ENCODE results near the gene SERPINA3. TPM values are rescaled to one million over a fixed set of nuclear protein-coding genes. Genes with fewer than 3 reads are reported as not detected.

The SERPINA3 gene
- total and polyA plus RNA-seq, 2 of the 8 experiments (the other 6 are each of a cell fraction or from before 2014, with no cell fraction given) = not detected

GRCh38 chr14:94568186-94568585 lies 44.0 kb upstream of the SERPINA3 start:
- Histone ChIP-seq H3K27me3 (replicated peaks in 1 of 4; ENCODE audit: control insufficient read depth in 3 of 4, extremely low read depth in 1 of 4, insufficient read depth in 3 of 4, low read length in 3 of 4) (no peaks in the 10 kb centered on the region), H3K36me3 (ENCODE audit: control insufficient read depth in 2 of 4, insufficient read depth in 4 of 4, low read length in 3 of 4) (no peaks in the 10 kb centered on the region), H3K18ac (ENCODE audit: extremely low read depth, low read length) (no peak overlapping the region), H4K91ac (replicated peaks; ENCODE audit: insufficient read length, low read length) (no peak overlapping the region), H3K4ac (replicated peaks; ENCODE audit: insufficient read length, low read depth, low read length) (no peak overlapping the region), H2AFZ (ENCODE audit: low read length) (no peak overlapping the region), H3K23me2 (ENCODE audit: low read depth, low read length) (no peaks in the 10 kb centered on the region), H3K79me1 (ENCODE audit: low read depth, low read length) (no peaks in the 10 kb centered on the region), H4K5ac (ENCODE audit: insufficient read length, low read depth, low read length) (no peak overlapping the region), H3K4me3 (ENCODE audit: extremely low read depth in 1 of 4, insufficient read depth in 2 of 4, low read depth in 3 of 4, low read length in 4 of 4) (no peak overlapping the region), H3K27ac (ENCODE audit: low read depth, low read length) (no peak overlapping the region), H4K20me1 (replicated peaks in 1 of 2; ENCODE audit: control insufficient read depth in 1 of 2, insufficient read depth in 2 of 2, low read length in 2 of 2) (no peaks in the 10 kb centered on the region), H4K8ac (ENCODE audit: extremely low read depth, insufficient read depth, low read length) (no peak overlapping the region; the same call in 1 of the 2 replicates), H3K4me1 (replicated peaks in 1 of 4; ENCODE audit: control insufficient read depth in 3 of 4, insufficient read depth in 4 of 4, low read length in 3 of 4) (no peaks in the 10 kb centered on the region), H3K9me3 (ENCODE audit: insufficient read depth in 2 of 2, low read depth in 1 of 2, low read length in 1 of 2) (no peaks in the 10 kb centered on the region), H3K9ac (replicated peaks in 1 of 4; ENCODE audit: extremely low read depth in 1 of 4, low read depth in 3 of 4, low read length in 3 of 4) (no peak overlapping the region), H2BK15ac (ENCODE audit: low read length) (no peak overlapping the region), H3K56ac (replicated peaks; ENCODE audit: insufficient read length, low read depth, low read length) (no peak overlapping the region), H2BK5ac (ENCODE audit: low read depth, low read length) (no peak overlapping the region), H2BK12ac (ENCODE audit: low read depth, low read length) (no peak overlapping the region), H2AK5ac (ENCODE audit: low read depth, low read length) (no peak overlapping the region), H3K14ac (ENCODE audit: insufficient read length) (no peak overlapping the region), H2BK120ac (replicated peaks; ENCODE audit: low read depth, low read length) (no peak overlapping the region), H3K79me2 (ENCODE audit: control insufficient read depth in 1 of 2, insufficient read depth in 2 of 2, low read length in 2 of 2) (no peaks in the 10 kb centered on the region), H3K4me2 (ENCODE audit: insufficient read depth in 1 of 2, low read depth in 2 of 2, low read length in 2 of 2) (no peak overlapping the region), H2BK20ac (ENCODE audit: low read length) (no peak overlapping the region), H3K23ac (ENCODE audit: insufficient read length) (no peak overlapping the region)
- no peak for DNase-seq (ENCODE audit: low read depth in 1 of 2, low spot score in 2 of 2)
- 98% methylated on average over 9 of the region's 9 CpGs; no CpG with 5 or more reads in 1 of the 2 experiments for WGBS, 2 experiments (ENCODE audit: extremely low coverage in 1 of 2, insufficient coverage in 1 of 2, insufficient read length in 1 of 2, insufficient replicate concordance in 2 of 2, low coverage in 1 of 2, low lambda C conversion rate in 2 of 2, missing lambda C conversion rate in 1 of 2)
- CTCF ChIA-PET (ENCODE audit: partially characterized antibody) = interaction anchor here (0.7 to 1.9 kb wide), 6 partner anchors 9 to 222 kb away, joined by 3 to 10 read pairs (median 4); no protein-coding TSS in a partner anchor
- POLR2A ChIA-PET (ENCODE audit: partially characterized antibody) = no interaction called here
- no peak for TF ChIP-seq SP4 (IDR thresholded peaks at IDR 0.05; ENCODE audit: low read length)
- TF ChIP-seq SIX5 (IDR thresholded peaks at IDR 0.05; ENCODE audit: low read depth, low read length) = no peak
- TF ChIP-seq CBX5 (IDR thresholded peaks at IDR 0.05; ENCODE audit: low read depth, low read length) = no peak
- TF ChIP-seq BCL11A (IDR thresholded peaks at IDR 0.05; ENCODE audit: low read depth in 2 of 2, low read length in 2 of 2) = no peak
- FAIRE-seq = no peak
